Gastrocnemius medialis (tissue), 4 donors: Measurements from ENCODE around the gene TRIM29. TPM values are rescaled to one million over a fixed set of nuclear protein-coding genes. Genes with fewer than 3 reads are reported as not detected.
A peak's percentile ranks its signal among the peaks of the same experiment; 100 is the strongest.

ENCODE experiments used
- ATAC-seq, 2 donors: fragments of 150-250 bp; one replicate each; pipeline ENCODE4 v1.9.1; 2016
- DNase-seq, 2 donors: peaks; one replicate each; pipeline ENCODE4 v3.0.0-alpha.2; 2019
- H3K27ac ChIP-seq, 4 donors: fragments of 200-600 bp; sonication (generic); 1 replicate in 1 of 4; 2 replicates in 3 of 4; pipeline ENCODE4 v1.5.1; 2016 to 2018; ENCODE audit warnings: mild to moderate bottlenecking in 2 of 4, moderate library complexity in 1 of 4
- H3K27me3 ChIP-seq, 3 donors: fragments of 200-600 bp; sonication (generic) in 2 of 3; 1 replicate in 1 of 3; 2 replicates in 2 of 3; pipeline versions ENCODE4 v1.5.1 to v1.6.0; 2016 to 2019; ENCODE audit warnings: mild to moderate bottlenecking in 1 of 3, moderate library complexity in 1 of 3
- H3K36me3 ChIP-seq, 2 donors: fragments of 200-600 bp; sonication (generic) in 1 of 2; one replicate each; pipeline ENCODE4 v1.5.1; 2017 to 2018
- H3K4me1 ChIP-seq, 2 donors: fragments of 200-600 bp; sonication (generic) in 1 of 2; one replicate each; pipeline ENCODE4 v1.5.1; 2016 to 2017; ENCODE audit warnings: mild to moderate bottlenecking in 2 of 2
- H3K4me3 ChIP-seq, 4 donors: fragments of 200-600 bp; sonication (generic) in 3 of 4; 1 replicate in 1 of 4; 2 replicates in 3 of 4; pipeline ENCODE4 v1.5.1; 2016 to 2019; ENCODE audit warnings: mild to moderate bottlenecking in 2 of 4
- H3K9me3 ChIP-seq, 3 donors: fragments of 200-600 bp; sonication (generic) in 2 of 3; 1 replicate in 1 of 3; 2 replicates in 2 of 3; pipeline ENCODE4 v1.5.1; 2016 to 2019
- CTCF ChIP-seq, 5 experiments: fragments of 450-650 bp in 3 of 5; fragments of 200-600 bp in 2 of 5; sonication (generic) in 2 of 5; IDR thresholded peaks in 4 of 5; conservative IDR thresholded peaks in 1 of 5; 1 replicate in 4 of 5; 2 replicates in 1 of 5; pipeline ENCODE4 v1.5.1; 2016 to 2019; ENCODE audit warnings: antibody characterized with exemption in 5 of 5, mild to moderate bottlenecking in 3 of 5, moderate library complexity in 3 of 5
- POLR2A ChIP-seq, 2 donors: fragments of 450-650 bp; IDR thresholded peaks; one replicate each; pipeline ENCODE4 v1.6.1; 2017; ENCODE audit warnings: antibody characterized with exemption in 2 of 2, mild to moderate bottlenecking in 2 of 2, moderate library complexity in 2 of 2
- in situ Hi-C, 4 donors: fragments of 200-750 bp; cut with MboI; loops; one replicate each; pipeline versions ENCODE4 v1.15.0 to v1.8.0; 2017; ENCODE audit warnings: low sequenced_read_pairs in 4 of 4
- intact Hi-C: fragments of 100-400 bp; cut with DNase I; formaldehyde crosslinking; loops from one replicate; pipeline ENCODE4 v1.15.1; 2023; ENCODE audit warnings: low total_unique reads
- total RNA-seq, 4 donors: library from RNA; depleted of rRNA; stranded (reverse); fragments of >200 nt; gene quantifications; one replicate each; pipeline versions ENCODE4 v1.1.0 to v1.2.3, GENCODE V29; 2016

Gene TRIM29
- total RNA-seq, 4 donors from 2014 or later, result 0.65 to 2.9 (median 0.95) TPM; not detected in 1

DNA sequence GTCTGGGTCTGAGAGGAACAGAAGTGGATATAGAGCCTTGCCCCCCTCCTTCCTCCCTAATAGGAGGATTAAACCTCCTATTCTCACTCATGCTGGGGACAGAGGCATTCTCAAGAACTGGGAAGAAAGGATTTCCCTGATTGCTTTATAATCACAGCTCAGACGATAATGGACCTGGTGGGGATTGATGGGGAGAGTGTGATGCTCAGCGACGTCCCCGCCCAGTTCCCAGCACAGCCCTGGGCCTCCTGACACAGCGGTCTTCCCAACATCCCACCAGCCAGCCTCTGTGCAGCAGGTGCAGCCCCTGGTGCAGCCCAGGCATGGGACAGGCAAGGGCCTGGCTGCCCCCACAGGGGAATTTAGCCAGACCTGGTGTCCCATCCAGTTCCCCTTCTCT, 28.4 kb downstream of the TRIM29 start:
- Histone ChIP-seq H3K27ac (no peak overlapping the region), H3K4me3 (no peak overlapping the region), H3K27me3 (no peaks in the 10 kb centered on the region), H3K4me1 (no peaks in the 10 kb centered on the region), H3K36me3 (no peaks in the 10 kb centered on the region), H3K9me3 (no peaks in the 10 kb centered on the region)
- intact Hi-C loops, result no loop called here
- no peak for ATAC-seq
- in situ Hi-C loops, result loop anchor here (10.0 to 25.0 kb wide), 3 partner anchors 375 to 622 kb away; no protein-coding TSS in a partner anchor
- no peak for TF ChIP-seq CTCF (IDR thresholded peaks at IDR 0.05 in 4 of 5, conservative IDR thresholded peaks at IDR 0.05 in 1 of 5)
- no peak for TF ChIP-seq POLR2A (IDR thresholded peaks at IDR 0.05)
- DNase-seq, result no peak

GRCh38 chr11:120108785-120109168, 29.1 kb downstream of the TRIM29 start:
- Histone ChIP-seq H3K4me3 (no peak overlapping the region), H3K9me3 (no peaks in the 10 kb centered on the region), H3K4me1 (no peaks in the 10 kb centered on the region), H3K36me3 (no peaks in the 10 kb centered on the region), H3K27ac (no peak overlapping the region), H3K27me3 (no peaks in the 10 kb centered on the region)
- ATAC-seq (no peak), DNase-seq (no peak)
- TF ChIP-seq CTCF (IDR thresholded peaks at IDR 0.05 in 4 of 5, conservative IDR thresholded peaks at IDR 0.05 in 1 of 5) (no peak), POLR2A (IDR thresholded peaks at IDR 0.05) (no peak)
- intact Hi-C loops (loop anchor here (1.0 kb wide), 1 partner anchor 627 kb away; no protein-coding TSS in a partner anchor), in situ Hi-C loops (loop anchor here (10.0 to 25.0 kb wide), 3 partner anchors 374 to 621 kb away; no protein-coding TSS in a partner anchor)

GRCh38 chr11:120108154-120108784, 29.6 kb downstream of the TRIM29 start:
- peak; percentile 66 to 78 for ATAC-seq
- Histone ChIP-seq H3K9me3 (no peaks in the 10 kb centered on the region), H3K4me3 (no peak overlapping the region), H3K27me3 (no peaks in the 10 kb centered on the region), H3K4me1 (no peaks in the 10 kb centered on the region), H3K27ac (no peak overlapping the region), H3K36me3 (no peaks in the 10 kb centered on the region)
- intact Hi-C loops (loop anchor here (1.0 kb wide), 1 partner anchor 627 kb away; no protein-coding TSS in a partner anchor), in situ Hi-C loops (loop anchor here (10.0 to 25.0 kb wide), 3 partner anchors 373 to 621 kb away; no protein-coding TSS in a partner anchor)
- TF ChIP-seq POLR2A (IDR thresholded peaks at IDR 0.05) (no peak), CTCF (IDR thresholded peaks at IDR 0.05 in 4 of 5, conservative IDR thresholded peaks at IDR 0.05 in 1 of 5) (peak; percentile 87 to 98 (median 94))
- peak; percentile 31 to 37 for DNase-seq

DNA sequence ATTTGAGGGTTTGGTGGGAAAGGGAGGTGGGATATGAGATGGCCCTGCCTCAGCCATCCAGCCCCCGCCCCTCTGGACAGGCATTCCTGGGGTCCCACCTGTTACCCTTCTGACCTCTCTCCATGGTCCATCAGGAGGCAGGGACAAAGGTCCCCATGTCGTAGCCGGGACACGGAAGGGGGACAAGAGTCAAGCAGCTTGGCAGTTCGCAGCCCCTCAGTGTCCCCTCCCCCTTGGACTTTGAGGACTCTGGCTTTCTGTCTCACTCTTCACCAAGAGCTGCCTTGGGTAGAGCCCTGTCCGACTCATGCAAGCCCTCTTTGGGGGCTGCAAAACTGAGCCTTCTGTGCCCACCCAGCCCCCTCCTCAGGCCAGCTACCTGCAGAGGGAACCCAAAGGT, 30.2 kb downstream of the TRIM29 start:
- Histone ChIP-seq H3K27me3 (no peaks in the 10 kb centered on the region), H3K27ac (no peak overlapping the region), H3K4me1 (no peaks in the 10 kb centered on the region), H3K9me3 (no peaks in the 10 kb centered on the region), H3K36me3 (no peaks in the 10 kb centered on the region), H3K4me3 (no peak overlapping the region)
- no peak for ATAC-seq
- in situ Hi-C loops (loop anchor here (10.0 to 25.0 kb wide), 3 partner anchors 373 to 620 kb away; no protein-coding TSS in a partner anchor), intact Hi-C loops (loop anchor here (1.0 kb wide), 1 partner anchor 626 kb away; no protein-coding TSS in a partner anchor)
- TF ChIP-seq CTCF (IDR thresholded peaks at IDR 0.05 in 4 of 5, conservative IDR thresholded peaks at IDR 0.05 in 1 of 5) (no peak), POLR2A (IDR thresholded peaks at IDR 0.05) (no peak)
- no peak for DNase-seq
